Measurements from ENCODE around the gene FAM13B.
"Not testable (repeated sequence)": the region's sequence is repeated elsewhere in the genome, so short reads cannot be mapped to it uniquely, and the experiment has no call there.

Gene FAM13B

GRCh38 chr5:137989419-137989818 is 43.5 kb downstream of the FAM13B start:
- no peaks in the 10 kb centered on the region for H3K27me3 Mint-ChIP-seq
- H3K4me3 Mint-ChIP-seq = no peak overlapping the region
- H3K36me3 Mint-ChIP-seq (ENCODE audit: low read depth) = peaks cover 59% of the 10 kb centered on the region
- H3K4me1 Mint-ChIP-seq (ENCODE audit: low read depth) = no peaks in the 10 kb centered on the region
- H3K9me3 Mint-ChIP-seq = no peaks in the 10 kb centered on the region
- intact Hi-C loops (cut with micrococcal nuclease) = no loop called here
- no peak overlapping the region for H3K27ac Mint-ChIP-seq

- Mint-ChIP-seq H3K27ac (no peak overlapping the region), H3K36me3 (ENCODE audit: low read depth) (peaks cover 68% of the 10 kb centered on the region), H3K27me3 (no peaks in the 10 kb centered on the region), H3K4me3 (no peak overlapping the region), H3K4me1 (ENCODE audit: low read depth) (no peaks in the 10 kb centered on the region), H3K9me3 (peaks cover 5% of the 10 kb centered on the region)
- intact Hi-C loops (cut with micrococcal nuclease) = no loop called here
These were observed 57.7 kb downstream of the FAM13B start for GRCh38 chr5:137975208-137975607.

GRCh38 chr5:137970384-137970783 is 62.5 kb downstream of the FAM13B start:
- H3K4me3 Mint-ChIP-seq; intact Hi-C loops (cut with micrococcal nuclease); H3K27ac Mint-ChIP-seq; H3K27me3 Mint-ChIP-seq; H3K4me1 Mint-ChIP-seq (ENCODE audit: low read depth): not testable (repeated sequence)
- peaks cover 69% of the 10 kb centered on the region for H3K36me3 Mint-ChIP-seq (ENCODE audit: low read depth)
- H3K9me3 Mint-ChIP-seq = peaks cover 15% of the 10 kb centered on the region

DNA sequence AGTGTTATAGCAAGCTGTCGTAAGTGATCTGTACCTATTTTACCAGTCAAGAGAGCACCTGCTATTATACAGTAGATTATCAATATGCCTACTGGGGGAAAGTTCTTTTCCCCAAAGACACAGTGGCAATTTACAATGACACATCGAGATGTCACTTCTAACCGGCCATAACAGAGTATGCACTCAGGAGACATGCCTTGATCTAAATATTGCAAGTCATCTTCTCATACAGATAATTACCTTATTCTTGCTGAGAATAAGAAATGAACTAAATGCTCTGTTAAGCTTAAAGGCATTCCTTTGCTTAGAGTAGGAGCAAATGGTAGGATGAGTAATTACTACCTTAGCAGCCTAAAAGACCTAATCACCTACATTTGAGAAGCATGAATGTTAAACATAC is 72.1 kb downstream of the FAM13B start:
- H3K27me3 Mint-ChIP-seq = no peaks in the 10 kb centered on the region
- no peak overlapping the region for H3K4me3 Mint-ChIP-seq
- no peaks in the 10 kb centered on the region for H3K4me1 Mint-ChIP-seq (ENCODE audit: low read depth)
- H3K36me3 Mint-ChIP-seq (ENCODE audit: low read depth) = peaks cover 90% of the 10 kb centered on the region
- H3K9me3 Mint-ChIP-seq = no peaks in the 10 kb centered on the region
- H3K27ac Mint-ChIP-seq = no peak overlapping the region
- intact Hi-C loops (cut with micrococcal nuclease) = no loop called here

DNA sequence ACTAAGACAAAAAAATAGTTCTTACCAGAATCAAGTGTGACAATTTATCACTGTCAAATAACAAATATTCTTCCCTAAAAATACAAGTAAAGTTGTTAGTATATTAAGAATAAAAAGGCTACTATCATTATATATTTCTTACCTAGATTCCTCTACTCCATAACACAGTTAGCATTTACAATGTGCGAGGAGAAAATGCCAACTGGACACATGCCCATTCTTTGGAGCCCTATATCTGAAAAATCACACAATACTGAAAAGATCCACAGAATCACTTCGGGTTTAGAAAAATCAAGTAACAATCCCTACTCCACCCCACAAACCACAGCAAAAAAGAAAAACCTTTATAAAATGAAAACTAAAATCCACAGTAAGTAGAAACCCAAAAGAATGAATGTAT is 72.7 kb downstream of the FAM13B start:
- H3K4me1 Mint-ChIP-seq (ENCODE audit: low read depth) = no peaks in the 10 kb centered on the region
- no peak overlapping the region for H3K4me3 Mint-ChIP-seq
- no peak overlapping the region for H3K27ac Mint-ChIP-seq
- peaks cover 84% of the 10 kb centered on the region for H3K36me3 Mint-ChIP-seq (ENCODE audit: low read depth)
- intact Hi-C loops (cut with micrococcal nuclease) = no loop called here
- no peaks in the 10 kb centered on the region for H3K9me3 Mint-ChIP-seq
- H3K27me3 Mint-ChIP-seq = no peaks in the 10 kb centered on the region

DNA sequence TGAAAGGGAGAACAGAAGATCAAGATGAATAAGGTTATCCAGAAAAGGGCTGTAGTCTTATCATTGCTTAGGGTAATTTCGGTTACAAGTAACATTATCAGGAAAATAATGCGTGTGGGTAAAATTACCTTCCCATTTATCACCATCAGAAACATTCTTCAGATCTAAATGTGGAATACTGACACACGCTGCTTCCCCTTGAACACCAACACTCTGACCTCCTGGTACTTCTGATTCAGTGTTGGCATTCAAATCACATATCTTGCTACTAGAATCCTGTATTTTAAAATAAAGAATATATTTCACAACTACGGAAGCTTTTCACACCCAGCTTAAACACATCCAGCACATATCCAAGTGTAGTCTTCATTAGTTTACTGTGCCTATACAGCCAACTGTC is 73.4 kb downstream of the FAM13B start:
- Mint-ChIP-seq H3K4me1 (ENCODE audit: low read depth) (no peaks in the 10 kb centered on the region), H3K9me3 (no peaks in the 10 kb centered on the region), H3K36me3 (ENCODE audit: low read depth) (peaks cover 81% of the 10 kb centered on the region), H3K27me3 (no peaks in the 10 kb centered on the region), H3K4me3 (no peak overlapping the region), H3K27ac (no peak overlapping the region)
- intact Hi-C loops (cut with micrococcal nuclease) = no loop called here

- Mint-ChIP-seq H3K27ac (no peak overlapping the region), H3K27me3 (no peaks in the 10 kb centered on the region), H3K4me1 (ENCODE audit: low read depth) (no peaks in the 10 kb centered on the region), H3K36me3 (ENCODE audit: low read depth) (peaks cover 92% of the 10 kb centered on the region), H3K4me3 (no peak overlapping the region), H3K9me3 (no peaks in the 10 kb centered on the region)
- intact Hi-C loops (cut with micrococcal nuclease) = no loop called here
These were observed 74.9 kb downstream of the FAM13B start for GRCh38 chr5:137957948-137958347.

GRCh38 chr5:137954131-137954879 is 78.6 kb downstream of the FAM13B start:
- Mint-ChIP-seq H3K4me3 (no peak overlapping the region), H3K36me3 (ENCODE audit: low read depth) (peaks cover 82% of the 10 kb centered on the region), H3K27me3 (no peaks in the 10 kb centered on the region), H3K27ac (no peak overlapping the region), H3K9me3 (no peaks in the 10 kb centered on the region), H3K4me1 (ENCODE audit: low read depth) (peaks cover 7% of the 10 kb centered on the region)
- intact Hi-C loops (cut with micrococcal nuclease) = no loop called here

DNA sequence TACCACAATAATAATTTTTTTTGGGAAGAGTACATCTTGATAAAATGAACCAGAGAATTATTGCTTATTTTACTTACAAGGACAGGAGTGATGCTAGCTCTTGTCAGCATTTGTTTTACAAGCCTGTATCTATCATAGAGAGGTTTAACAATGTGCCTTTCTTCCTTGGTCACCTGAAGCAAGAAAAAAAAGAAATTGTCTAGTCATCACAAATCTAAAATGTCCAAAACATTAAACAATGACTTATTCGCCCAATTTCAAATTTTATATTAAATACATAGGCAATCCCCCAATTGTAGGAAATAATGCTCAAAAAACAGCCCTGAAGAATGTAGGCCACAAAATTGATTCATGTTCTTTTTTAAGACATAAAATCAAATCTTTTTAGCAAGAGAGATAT is 87.1 kb downstream of the FAM13B start:
- no peaks in the 10 kb centered on the region for H3K9me3 Mint-ChIP-seq
- H3K36me3 Mint-ChIP-seq (ENCODE audit: low read depth) = peaks cover 98% of the 10 kb centered on the region
- H3K4me1 Mint-ChIP-seq (ENCODE audit: low read depth) = peaks cover 7% of the 10 kb centered on the region
- no peak overlapping the region for H3K4me3 Mint-ChIP-seq
- no peaks in the 10 kb centered on the region for H3K27me3 Mint-ChIP-seq
- intact Hi-C loops (cut with micrococcal nuclease) = no loop called here
- H3K27ac Mint-ChIP-seq = no peak overlapping the region

DNA sequence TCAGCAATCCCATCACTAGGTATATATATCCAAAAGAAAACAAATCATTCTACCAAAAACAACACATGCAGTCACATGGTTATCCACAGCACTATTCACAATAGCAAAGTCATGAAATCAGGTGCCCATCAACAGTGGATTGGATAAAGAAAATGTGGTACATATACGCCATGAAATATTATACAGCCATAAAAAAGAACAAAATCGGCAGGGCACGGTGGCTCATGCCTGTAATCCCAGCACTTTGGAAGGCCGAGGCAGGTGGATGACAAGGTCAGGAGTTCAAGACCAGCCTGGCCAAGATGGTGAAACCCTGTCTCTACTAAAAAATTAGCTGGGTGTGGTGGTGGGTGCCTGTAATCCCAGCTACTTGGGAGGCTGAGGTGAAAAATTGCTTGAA is 88.6 kb downstream of the FAM13B start:
- H3K27me3 Mint-ChIP-seq; H3K27ac Mint-ChIP-seq; H3K4me3 Mint-ChIP-seq; H3K4me1 Mint-ChIP-seq (ENCODE audit: low read depth); intact Hi-C loops (cut with micrococcal nuclease); H3K9me3 Mint-ChIP-seq: not testable (repeated sequence)
- H3K36me3 Mint-ChIP-seq (ENCODE audit: low read depth) = peaks cover 98% of the 10 kb centered on the region

- no peaks in the 10 kb centered on the region for H3K27me3 Mint-ChIP-seq
- H3K9me3 Mint-ChIP-seq = no peaks in the 10 kb centered on the region
- no peak overlapping the region for H3K27ac Mint-ChIP-seq
- H3K36me3 Mint-ChIP-seq (ENCODE audit: low read depth) = peaks cover 79% of the 10 kb centered on the region
- no peak overlapping the region for H3K4me3 Mint-ChIP-seq
- intact Hi-C loops (cut with micrococcal nuclease) = no loop called here
- H3K4me1 Mint-ChIP-seq (ENCODE audit: low read depth) = no peaks in the 10 kb centered on the region
These were observed 93.5 kb downstream of the FAM13B start for GRCh38 chr5:137939331-137939730.

- no peak overlapping the region for H3K27ac Mint-ChIP-seq
- H3K27me3 Mint-ChIP-seq = no peaks in the 10 kb centered on the region
- intact Hi-C loops (cut with micrococcal nuclease) = no loop called here
- H3K36me3 Mint-ChIP-seq (ENCODE audit: low read depth) = peaks cover 73% of the 10 kb centered on the region
- no peaks in the 10 kb centered on the region for H3K9me3 Mint-ChIP-seq
- no peak overlapping the region for H3K4me3 Mint-ChIP-seq
- H3K4me1 Mint-ChIP-seq (ENCODE audit: low read depth) = no peaks in the 10 kb centered on the region
These were observed 94.1 kb downstream of the FAM13B start for GRCh38 chr5:137938751-137939143.

GRCh38 chr5:137937994-137938750 is 94.7 kb downstream of the FAM13B start:
- H3K27me3 Mint-ChIP-seq = no peaks in the 10 kb centered on the region
- H3K27ac Mint-ChIP-seq = no peak overlapping the region
- intact Hi-C loops (cut with micrococcal nuclease) = no loop called here
- no peaks in the 10 kb centered on the region for H3K4me1 Mint-ChIP-seq (ENCODE audit: low read depth)
- no peak overlapping the region for H3K4me3 Mint-ChIP-seq
- peaks cover 67% of the 10 kb centered on the region for H3K36me3 Mint-ChIP-seq (ENCODE audit: low read depth)
- no peaks in the 10 kb centered on the region for H3K9me3 Mint-ChIP-seq

GRCh38 chr5:137935694-137936093 is 97.2 kb downstream of the FAM13B start:
- H3K4me3 Mint-ChIP-seq = no peak overlapping the region
- H3K4me1 Mint-ChIP-seq (ENCODE audit: low read depth) = no peaks in the 10 kb centered on the region
- H3K9me3 Mint-ChIP-seq = no peaks in the 10 kb centered on the region
- intact Hi-C loops (cut with micrococcal nuclease) = no loop called here
- H3K27ac Mint-ChIP-seq = no peak overlapping the region
- H3K27me3 Mint-ChIP-seq = no peaks in the 10 kb centered on the region
- H3K36me3 Mint-ChIP-seq (ENCODE audit: low read depth) = peaks cover 43% of the 10 kb centered on the region

GRCh38 chr5:137935190-137935589 is 97.7 kb downstream of the FAM13B start:
- intact Hi-C loops (cut with micrococcal nuclease) = no loop called here
- Mint-ChIP-seq H3K4me3 (no peak overlapping the region), H3K27ac (no peak overlapping the region), H3K36me3 (ENCODE audit: low read depth) (peaks cover 39% of the 10 kb centered on the region), H3K27me3 (no peaks in the 10 kb centered on the region), H3K4me1 (ENCODE audit: low read depth) (no peaks in the 10 kb centered on the region), H3K9me3 (no peaks in the 10 kb centered on the region)
